Neural cell (in vitro differentiated cells): ENCODE results near the gene OPRD1. TPM values are rescaled to one million over a fixed set of nuclear protein-coding genes. Genes with fewer than 3 reads are reported as not detected.

ENCODE experiments used
- H2AFZ ChIP-seq: fragments of 200-600, 300-800 bp; sonication (generic), shearing (Covaris generic); 2 replicates; pipeline ENCODE4 v1.6.0; 2014; ENCODE audit warnings: low read depth, mild to moderate bottlenecking, antibody characterized with exemption, low read length, moderate library complexity
- H3F3A ChIP-seq: fragments of 200-600 bp; shearing (Covaris generic); 2 replicates; pipeline ENCODE4 v1.6.1; 2016; ENCODE audit warnings: mild to moderate bottlenecking, moderate library complexity, mixed read lengths, antibody characterized with exemption, low read length; ENCODE audit not compliant: insufficient read depth, poor library complexity, severe bottlenecking
- H3K27ac ChIP-seq: fragments of 200-600, 300-800 bp; sonication (generic), shearing (Covaris generic); 2 replicates; pipeline ENCODE4 v1.5.1; 2014; ENCODE audit warnings: mild to moderate bottlenecking, low read length, moderate library complexity
- H3K27me3 ChIP-seq: fragments of 300-800, 200-600 bp; sonication (generic), shearing (Covaris generic); 2 replicates; pipeline ENCODE4 v1.6.0; 2014; ENCODE audit warnings: mild to moderate bottlenecking, low read depth, low read length, moderate library complexity; ENCODE audit not compliant: insufficient read depth
- H3K36me3 ChIP-seq: fragments of 300-800, 200-600 bp; sonication (generic), shearing (Covaris generic); 2 replicates; pipeline ENCODE4 v1.5.1; 2014; ENCODE audit warnings: mild to moderate bottlenecking, antibody characterized with exemption, low read length, moderate library complexity; ENCODE audit not compliant: insufficient read depth
- H3K4me2 ChIP-seq: fragments of 300-800, 200-600 bp; sonication (generic), shearing (Covaris generic); 2 replicates; pipeline ENCODE4 v1.6.0; 2014; ENCODE audit warnings: mild to moderate bottlenecking, low read length
- H3K4me3 ChIP-seq: fragments of 300-800, 200-600 bp; sonication (generic), shearing (Covaris generic); 2 replicates; pipeline ENCODE4 v1.5.1; 2014; ENCODE audit warnings: mild to moderate bottlenecking, low read length, moderate library complexity
- H3K79me2 ChIP-seq: fragments of 200-600 bp; shearing (Covaris generic); replicated peaks from 2 replicates; pipeline ENCODE4 v1.6.0; 2014; ENCODE audit warnings: mild to moderate bottlenecking, low read length, moderate library complexity; ENCODE audit not compliant: insufficient read depth
- H3K9ac ChIP-seq: fragments of 300-800, 200-600 bp; sonication (generic), shearing (Covaris generic); 2 replicates; pipeline ENCODE4 v1.6.1; 2016; ENCODE audit warnings: mild to moderate bottlenecking, low read length, mixed read lengths
- H3K9me2 ChIP-seq: fragments of 200-600 bp; shearing (Covaris generic); 2 replicates; pipeline ENCODE4 v1.6.1; 2016; ENCODE audit warnings: mild to moderate bottlenecking, low read length, mixed read lengths; ENCODE audit not compliant: insufficient read depth
- H3K9me3 ChIP-seq: fragments of 200-600, 300-800 bp; sonication (generic), shearing (Covaris generic); 2 replicates; pipeline ENCODE4 v1.6.1; 2016; ENCODE audit warnings: mild to moderate bottlenecking, mixed run types, low read length, moderate library complexity, mixed read lengths
- H4K20me1 ChIP-seq: fragments of 200-600 bp; shearing (Covaris generic); 2 replicates; pipeline ENCODE4 v1.6.1; 2016; ENCODE audit warnings: mild to moderate bottlenecking, mixed run types; ENCODE audit not compliant: insufficient read depth
- EP300 ChIP-seq: fragments of 450-650 bp; conservative IDR thresholded peaks from 2 replicates; pipeline ENCODE4 v1.6.1; 2014; ENCODE audit warnings: antibody characterized with exemption, mild to moderate bottlenecking, moderate library complexity; ENCODE audit not compliant: poor library complexity, severe bottlenecking
- EZH2 ChIP-seq: fragments of 200-600, 300-800 bp; shearing (Covaris generic), sonication (generic); IDR thresholded peaks from 2 replicates; pipeline ENCODE4 v1.6.1; 2014; ENCODE audit warnings: antibody characterized with exemption, low read length, borderline replicate concordance, mild to moderate bottlenecking; ENCODE audit not compliant: insufficient read depth, poor library complexity, severe bottlenecking
- MXI1 ChIP-seq: fragments of 450-650 bp; conservative IDR thresholded peaks from 2 replicates; pipeline ENCODE4 v1.6.1; 2014; ENCODE audit warnings: antibody characterized with exemption, mild to moderate bottlenecking; ENCODE audit not compliant: poor library complexity, severe bottlenecking
- POLR2AphosphoS5 ChIP-seq: IDR thresholded peaks from 2 replicates; pipeline ENCODE4 v1.6.1; 2012
- RAD21 ChIP-seq: fragments of 450-650 bp; conservative IDR thresholded peaks from 2 replicates; pipeline ENCODE4 v1.6.1; 2014; ENCODE audit warnings: antibody characterized with exemption, mild to moderate bottlenecking, moderate library complexity
- SMC3 ChIP-seq: fragments of 450-650 bp; conservative IDR thresholded peaks from 2 replicates; pipeline ENCODE4 v1.6.1; 2014; ENCODE audit warnings: antibody characterized with exemption, mild to moderate bottlenecking, moderate library complexity; ENCODE audit not compliant: poor library complexity
- TAF1 ChIP-seq: IDR thresholded peaks from 2 replicates; pipeline ENCODE4 v1.6.1; 2012; ENCODE audit warnings: low read depth
- polyA plus RNA-seq: library from polyadenylated mRNA; depleted of rRNA; stranded (reverse); fragments of >200 nt; gene quantifications from 2 replicates; pipeline ENCODE4 v1.2.3, GENCODE V29; 2014
- TF ChIP-seq, protein P1 (sequence below): IDR thresholded peaks from 2 replicates; pipeline ENCODE4 v1.6.1; 2012; ENCODE audit warnings: borderline replicate concordance
- TF ChIP-seq, protein P2 (sequence below): fragments of 450-650 bp; IDR thresholded peaks from 2 replicates; pipeline ENCODE4 v1.5.1; 2014; ENCODE audit warnings: antibody characterized with exemption, mild to moderate bottlenecking, moderate library complexity; ENCODE audit not compliant: poor library complexity, severe bottlenecking

The OPRD1 gene
- polyA plus RNA-seq, 1 donor from 2014 or later = 0.09 TPM

DNA sequence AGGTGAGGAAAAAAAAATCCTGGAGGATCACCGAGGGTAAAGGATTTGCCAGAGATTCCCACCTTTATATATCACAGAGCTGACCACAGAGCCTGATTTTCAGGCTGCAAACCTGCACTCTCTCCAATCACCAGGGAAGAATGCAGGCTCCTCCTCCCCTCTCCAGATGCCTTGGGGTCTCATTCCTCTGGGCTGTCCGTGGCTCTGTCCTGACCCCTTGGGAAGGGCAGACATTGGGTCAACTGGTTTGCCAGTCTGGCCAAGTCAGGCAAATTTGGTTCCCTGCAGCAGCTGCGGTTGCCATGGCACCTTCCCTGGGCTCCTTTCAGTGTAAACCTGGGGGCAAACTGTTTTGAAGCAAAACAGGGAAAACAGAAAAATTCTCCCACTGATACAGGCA is 11.6 kb upstream of the OPRD1 start:
- Histone ChIP-seq H3K79me2 (no peaks in the 10 kb centered on the region), H3F3A (no peaks in the 10 kb centered on the region), H3K27ac (no peak overlapping the region), H3K4me3 (no peak overlapping the region), H3K9me2 (no peaks in the 10 kb centered on the region), H3K27me3 (no peaks in the 10 kb centered on the region), H3K4me2 (no peak overlapping the region), H3K9me3 (no peaks in the 10 kb centered on the region), H3K36me3 (no peaks in the 10 kb centered on the region), H4K20me1 (no peaks in the 10 kb centered on the region), H2AFZ (no peak overlapping the region), H3K9ac (no peak overlapping the region)
- TF ChIP-seq, protein P1, sequence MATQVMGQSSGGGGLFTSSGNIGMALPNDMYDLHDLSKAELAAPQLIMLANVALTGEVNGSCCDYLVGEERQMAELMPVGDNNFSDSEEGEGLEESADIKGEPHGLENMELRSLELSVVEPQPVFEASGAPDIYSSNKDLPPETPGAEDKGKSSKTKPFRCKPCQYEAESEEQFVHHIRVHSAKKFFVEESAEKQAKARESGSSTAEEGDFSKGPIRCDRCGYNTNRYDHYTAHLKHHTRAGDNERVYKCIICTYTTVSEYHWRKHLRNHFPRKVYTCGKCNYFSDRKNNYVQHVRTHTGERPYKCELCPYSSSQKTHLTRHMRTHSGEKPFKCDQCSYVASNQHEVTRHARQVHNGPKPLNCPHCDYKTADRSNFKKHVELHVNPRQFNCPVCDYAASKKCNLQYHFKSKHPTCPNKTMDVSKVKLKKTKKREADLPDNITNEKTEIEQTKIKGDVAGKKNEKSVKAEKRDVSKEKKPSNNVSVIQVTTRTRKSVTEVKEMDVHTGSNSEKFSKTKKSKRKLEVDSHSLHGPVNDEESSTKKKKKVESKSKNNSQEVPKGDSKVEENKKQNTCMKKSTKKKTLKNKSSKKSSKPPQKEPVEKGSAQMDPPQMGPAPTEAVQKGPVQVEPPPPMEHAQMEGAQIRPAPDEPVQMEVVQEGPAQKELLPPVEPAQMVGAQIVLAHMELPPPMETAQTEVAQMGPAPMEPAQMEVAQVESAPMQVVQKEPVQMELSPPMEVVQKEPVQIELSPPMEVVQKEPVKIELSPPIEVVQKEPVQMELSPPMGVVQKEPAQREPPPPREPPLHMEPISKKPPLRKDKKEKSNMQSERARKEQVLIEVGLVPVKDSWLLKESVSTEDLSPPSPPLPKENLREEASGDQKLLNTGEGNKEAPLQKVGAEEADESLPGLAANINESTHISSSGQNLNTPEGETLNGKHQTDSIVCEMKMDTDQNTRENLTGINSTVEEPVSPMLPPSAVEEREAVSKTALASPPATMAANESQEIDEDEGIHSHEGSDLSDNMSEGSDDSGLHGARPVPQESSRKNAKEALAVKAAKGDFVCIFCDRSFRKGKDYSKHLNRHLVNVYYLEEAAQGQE = no peak
- TF ChIP-seq POLR2AphosphoS5 (no peak), SMC3 (no peak), EP300 (no peak), EZH2 (no peak), MXI1 (no peak), TAF1 (no peak), RAD21 (no peak)
- TF ChIP-seq, protein P2, sequence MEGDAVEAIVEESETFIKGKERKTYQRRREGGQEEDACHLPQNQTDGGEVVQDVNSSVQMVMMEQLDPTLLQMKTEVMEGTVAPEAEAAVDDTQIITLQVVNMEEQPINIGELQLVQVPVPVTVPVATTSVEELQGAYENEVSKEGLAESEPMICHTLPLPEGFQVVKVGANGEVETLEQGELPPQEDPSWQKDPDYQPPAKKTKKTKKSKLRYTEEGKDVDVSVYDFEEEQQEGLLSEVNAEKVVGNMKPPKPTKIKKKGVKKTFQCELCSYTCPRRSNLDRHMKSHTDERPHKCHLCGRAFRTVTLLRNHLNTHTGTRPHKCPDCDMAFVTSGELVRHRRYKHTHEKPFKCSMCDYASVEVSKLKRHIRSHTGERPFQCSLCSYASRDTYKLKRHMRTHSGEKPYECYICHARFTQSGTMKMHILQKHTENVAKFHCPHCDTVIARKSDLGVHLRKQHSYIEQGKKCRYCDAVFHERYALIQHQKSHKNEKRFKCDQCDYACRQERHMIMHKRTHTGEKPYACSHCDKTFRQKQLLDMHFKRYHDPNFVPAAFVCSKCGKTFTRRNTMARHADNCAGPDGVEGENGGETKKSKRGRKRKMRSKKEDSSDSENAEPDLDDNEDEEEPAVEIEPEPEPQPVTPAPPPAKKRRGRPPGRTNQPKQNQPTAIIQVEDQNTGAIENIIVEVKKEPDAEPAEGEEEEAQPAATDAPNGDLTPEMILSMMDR = no peak

GRCh38 chr1:28801461-28801860 is 10.5 kb upstream of the OPRD1 start:
- H3K36me3 ChIP-seq = no peaks in the 10 kb centered on the region
- H3K9me2 ChIP-seq = no peaks in the 10 kb centered on the region
- peak overlapping the region; percentile 34 for H3K27ac ChIP-seq
- H3F3A ChIP-seq = no peaks in the 10 kb centered on the region
- no peak overlapping the region for H2AFZ ChIP-seq
- TF ChIP-seq EP300 (no peak), RAD21 (no peak), MXI1 (no peak), EZH2 (no peak), POLR2AphosphoS5 (no peak), SMC3 (no peak), TAF1 (no peak)
- TF ChIP-seq, protein P2 = no peak
- TF ChIP-seq, protein P1 = no peak
- H3K27me3 ChIP-seq = no peaks in the 10 kb centered on the region
- no peaks in the 10 kb centered on the region for H3K9me3 ChIP-seq
- no peak overlapping the region for H3K4me2 ChIP-seq
- H3K9ac ChIP-seq = no peak overlapping the region
- no peak overlapping the region for H3K4me3 ChIP-seq
- no peaks in the 10 kb centered on the region for H4K20me1 ChIP-seq
- no peaks in the 10 kb centered on the region for H3K79me2 ChIP-seq
